ENCODE data around the gene TRIM74. TPM values are rescaled to one million over a fixed set of nuclear protein-coding genes. Genes with fewer than 3 reads are reported as not detected.
A peak's percentile ranks its signal among the peaks of the same experiment; 100 is the strongest.
"Not testable (repeated sequence)": the region's sequence is repeated elsewhere in the genome, so short reads cannot be mapped to it uniquely, and the experiment has no call there.

The TRIM74 gene
- polyA plus RNA-seq, 1 experiment = not detected

DNA sequence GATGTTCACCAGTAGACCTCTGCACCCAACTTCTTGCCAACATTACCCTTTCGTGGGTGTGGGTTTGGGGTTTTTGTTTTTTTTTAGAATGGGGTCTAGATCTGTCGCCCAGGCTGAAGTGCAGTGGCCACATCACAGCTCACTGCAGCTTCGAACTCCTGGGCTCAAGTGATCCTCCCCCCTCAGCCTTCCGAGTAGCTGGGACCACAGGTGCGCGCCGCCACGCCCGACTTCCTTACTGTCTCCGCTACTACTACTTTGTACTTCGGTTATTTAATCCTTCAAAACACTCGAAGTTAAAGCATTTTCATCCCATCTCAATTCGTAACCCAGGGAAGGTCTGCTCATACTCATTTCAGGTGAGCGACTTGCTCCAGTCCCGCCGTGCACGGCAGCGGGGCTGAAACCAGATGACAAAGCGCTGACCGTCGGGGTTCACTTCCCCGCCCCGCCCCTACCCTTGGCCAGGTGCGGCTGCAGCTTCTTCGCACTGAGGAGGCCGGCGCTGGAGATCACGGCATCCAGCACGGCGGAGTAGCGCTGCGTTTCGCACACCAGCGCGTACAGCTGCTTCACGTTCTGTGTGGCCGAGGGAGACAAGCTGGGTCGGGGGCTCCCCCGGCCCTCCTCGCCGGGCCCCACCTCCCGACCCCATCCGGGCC is 15.2 kb downstream of the TRIM74 start:
- H3K27ac ChIP-seq (ENCODE audit: low read depth, low read length); H3K9me3 ChIP-seq (ENCODE audit: control insufficient read depth, insufficient read depth, low read length); POLR2A ChIA-PET; CTCF ChIA-PET; DNase-seq (ENCODE audit: low read depth, low spot score); H3K27me3 ChIP-seq (ENCODE audit: control insufficient read depth, insufficient read depth, low read length): not testable (repeated sequence)
- peak overlapping the region; percentile 42; the same call in 1 of the 2 replicates for H3K4me3 ChIP-seq (ENCODE audit: low read depth, low read length)

DNA sequence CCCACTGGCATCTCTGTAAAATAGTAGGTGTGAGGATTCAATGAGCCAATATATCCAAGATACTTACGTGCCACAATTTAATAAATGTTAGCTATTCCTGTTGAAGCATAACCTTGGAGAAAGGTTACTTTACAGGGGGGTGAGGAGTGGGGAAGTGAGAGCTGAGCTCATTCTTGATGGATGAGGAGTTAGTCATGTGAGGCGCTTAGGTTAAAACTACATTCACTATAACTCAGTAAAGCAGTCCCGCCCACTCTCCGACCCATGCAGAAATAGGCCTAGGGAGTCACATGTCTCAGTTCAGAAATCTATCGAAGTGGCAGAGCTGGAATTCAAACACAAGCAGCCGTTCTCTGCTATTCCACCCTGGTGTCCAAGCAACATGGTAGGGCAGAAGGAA is 18.8 kb downstream of the TRIM74 start:
- POLR2A ChIA-PET; DNase-seq (ENCODE audit: low read depth, low spot score); H3K27me3 ChIP-seq (ENCODE audit: control insufficient read depth, insufficient read depth, low read length); H3K4me3 ChIP-seq (ENCODE audit: low read depth, low read length); H3K27ac ChIP-seq (ENCODE audit: low read depth, low read length); CTCF ChIA-PET; H3K9me3 ChIP-seq (ENCODE audit: control insufficient read depth, insufficient read depth, low read length): not testable (repeated sequence)

DNA sequence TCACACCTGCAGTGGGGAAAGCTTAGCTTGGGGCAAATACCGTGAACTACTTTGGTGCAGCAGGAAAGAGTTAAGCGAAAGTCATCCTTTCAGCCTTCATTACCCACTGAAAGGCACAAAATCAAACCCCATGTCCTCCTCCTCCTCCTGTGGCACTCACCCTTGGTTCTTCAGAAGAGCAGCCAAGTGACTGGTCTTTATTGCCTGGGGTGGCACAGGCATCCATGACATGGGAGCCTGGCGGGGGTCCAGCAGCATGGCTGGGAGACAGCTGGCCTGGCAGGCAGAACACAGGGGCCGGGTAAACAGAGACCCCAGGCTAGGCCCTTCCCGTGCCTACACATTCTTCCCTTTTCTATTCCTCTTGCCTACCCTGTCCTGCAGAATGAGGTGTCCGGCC is 19.6 kb downstream of the TRIM74 start:
- POLR2A ChIA-PET; DNase-seq (ENCODE audit: low read depth, low spot score); H3K27me3 ChIP-seq (ENCODE audit: control insufficient read depth, insufficient read depth, low read length); H3K27ac ChIP-seq (ENCODE audit: low read depth, low read length); H3K4me3 ChIP-seq (ENCODE audit: low read depth, low read length); H3K9me3 ChIP-seq (ENCODE audit: control insufficient read depth, insufficient read depth, low read length); CTCF ChIA-PET: not testable (repeated sequence)

DNA sequence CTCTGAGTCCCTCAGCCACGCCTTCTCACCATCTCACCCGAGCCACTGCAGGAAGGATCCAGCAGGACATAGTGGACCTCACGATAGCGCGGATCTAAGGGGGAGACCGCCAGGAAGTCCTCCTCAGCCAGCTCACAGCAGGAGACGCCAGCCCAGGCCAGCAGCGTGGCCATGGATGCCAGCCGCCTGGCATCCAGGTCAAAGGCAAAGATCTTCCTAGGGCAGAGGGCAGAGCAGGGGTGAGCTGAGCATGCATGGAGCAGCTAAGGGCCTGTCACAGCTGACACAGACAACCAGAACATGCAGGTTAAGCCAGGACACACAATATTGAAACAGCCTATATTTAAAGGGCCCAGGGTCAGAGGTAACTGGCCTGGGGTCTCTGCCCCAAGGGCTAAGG is 20.0 kb downstream of the TRIM74 start:
- POLR2A ChIA-PET; H3K27me3 ChIP-seq (ENCODE audit: control insufficient read depth, insufficient read depth, low read length); CTCF ChIA-PET; H3K9me3 ChIP-seq (ENCODE audit: control insufficient read depth, insufficient read depth, low read length); DNase-seq (ENCODE audit: low read depth, low spot score); H3K27ac ChIP-seq (ENCODE audit: low read depth, low read length); H3K4me3 ChIP-seq (ENCODE audit: low read depth, low read length): not testable (repeated sequence)

DNA sequence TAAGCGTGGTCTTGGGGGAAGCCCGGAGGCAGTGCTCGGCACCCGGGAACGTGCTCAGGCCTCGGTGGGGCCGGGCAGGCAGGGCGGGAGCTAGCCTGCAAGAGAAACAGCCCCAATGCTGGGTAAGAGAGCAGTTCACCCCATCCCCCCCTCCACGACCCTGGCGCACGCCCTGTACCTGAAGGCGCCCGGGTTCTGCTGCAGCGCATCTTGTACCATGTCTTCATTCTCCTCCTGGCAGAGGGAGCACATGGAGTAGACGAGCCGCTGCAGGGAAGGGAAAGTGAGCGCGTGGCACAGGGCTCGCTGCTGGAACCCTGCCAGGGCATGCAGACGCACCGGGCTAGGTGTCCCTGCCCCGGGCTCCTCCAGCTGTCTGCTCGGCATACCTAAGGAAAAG is 20.6 kb downstream of the TRIM74 start:
- POLR2A ChIA-PET; DNase-seq (ENCODE audit: low read depth, low spot score); H3K9me3 ChIP-seq (ENCODE audit: control insufficient read depth, insufficient read depth, low read length); H3K4me3 ChIP-seq (ENCODE audit: low read depth, low read length); H3K27ac ChIP-seq (ENCODE audit: low read depth, low read length); H3K27me3 ChIP-seq (ENCODE audit: control insufficient read depth, insufficient read depth, low read length); CTCF ChIA-PET: not testable (repeated sequence)

DNA sequence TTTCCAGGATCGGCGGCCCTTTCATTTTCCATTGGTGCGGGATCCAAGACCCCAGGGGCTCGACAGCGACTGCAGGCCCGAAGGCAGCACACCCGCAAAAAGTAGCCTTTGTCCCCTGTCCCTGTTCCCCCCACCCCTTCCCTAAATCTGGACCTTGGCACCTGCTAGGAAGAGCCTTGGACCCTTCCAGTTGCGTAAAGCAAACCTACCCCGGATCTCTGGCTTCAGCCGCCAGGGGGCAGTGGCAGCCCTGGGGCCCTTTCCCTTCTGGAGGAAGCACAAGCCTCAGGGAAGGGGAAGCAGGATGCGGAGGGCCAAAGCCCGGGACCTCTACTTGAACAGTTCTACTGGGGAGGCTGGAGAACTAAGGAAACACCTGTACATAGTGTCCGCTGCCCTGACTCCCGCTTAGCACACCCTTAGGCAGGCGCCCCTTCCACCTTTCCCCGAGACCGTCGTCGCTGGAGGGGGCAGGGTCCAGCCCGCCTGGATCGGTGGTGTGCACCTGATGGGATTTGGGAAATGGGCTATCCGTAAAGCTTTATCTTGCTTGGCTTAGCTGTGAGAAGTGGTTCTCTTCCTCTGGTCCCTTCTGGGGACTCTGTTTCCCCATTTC is 23.0 kb downstream of the TRIM74 start:
- DNase-seq (ENCODE audit: low read depth, low spot score); CTCF ChIA-PET; H3K27ac ChIP-seq (ENCODE audit: low read depth, low read length); POLR2A ChIA-PET; H3K9me3 ChIP-seq (ENCODE audit: control insufficient read depth, insufficient read depth, low read length); H3K4me3 ChIP-seq (ENCODE audit: low read depth, low read length); H3K27me3 ChIP-seq (ENCODE audit: control insufficient read depth, insufficient read depth, low read length): not testable (repeated sequence)
- TF ChIP-seq, protein P1, sequence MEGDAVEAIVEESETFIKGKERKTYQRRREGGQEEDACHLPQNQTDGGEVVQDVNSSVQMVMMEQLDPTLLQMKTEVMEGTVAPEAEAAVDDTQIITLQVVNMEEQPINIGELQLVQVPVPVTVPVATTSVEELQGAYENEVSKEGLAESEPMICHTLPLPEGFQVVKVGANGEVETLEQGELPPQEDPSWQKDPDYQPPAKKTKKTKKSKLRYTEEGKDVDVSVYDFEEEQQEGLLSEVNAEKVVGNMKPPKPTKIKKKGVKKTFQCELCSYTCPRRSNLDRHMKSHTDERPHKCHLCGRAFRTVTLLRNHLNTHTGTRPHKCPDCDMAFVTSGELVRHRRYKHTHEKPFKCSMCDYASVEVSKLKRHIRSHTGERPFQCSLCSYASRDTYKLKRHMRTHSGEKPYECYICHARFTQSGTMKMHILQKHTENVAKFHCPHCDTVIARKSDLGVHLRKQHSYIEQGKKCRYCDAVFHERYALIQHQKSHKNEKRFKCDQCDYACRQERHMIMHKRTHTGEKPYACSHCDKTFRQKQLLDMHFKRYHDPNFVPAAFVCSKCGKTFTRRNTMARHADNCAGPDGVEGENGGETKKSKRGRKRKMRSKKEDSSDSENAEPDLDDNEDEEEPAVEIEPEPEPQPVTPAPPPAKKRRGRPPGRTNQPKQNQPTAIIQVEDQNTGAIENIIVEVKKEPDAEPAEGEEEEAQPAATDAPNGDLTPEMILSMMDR (IDR thresholded peaks at IDR 0.05; ENCODE audit: low read depth, low read length) = peak; percentile 23; the same call in 1 of the 2 replicates

DNA sequence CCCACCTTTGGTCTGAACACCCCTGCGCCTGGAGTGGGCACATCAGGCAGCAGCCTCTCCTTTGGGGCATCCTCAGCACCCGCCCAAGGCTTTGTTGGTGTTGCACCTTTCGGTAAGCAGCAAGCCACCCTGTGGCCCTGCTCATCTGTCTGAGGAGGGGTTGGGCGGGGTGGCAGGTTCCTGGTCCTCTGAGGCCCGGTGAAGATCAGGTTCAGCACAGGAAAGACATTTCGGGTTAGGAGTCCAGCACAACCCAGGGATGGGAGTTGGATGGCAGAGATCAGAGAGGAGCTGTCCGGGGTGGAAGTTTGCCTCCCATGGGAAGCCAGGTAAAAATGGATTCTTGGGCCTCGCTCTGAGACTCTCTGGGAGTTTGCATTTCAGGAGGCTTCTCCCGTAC is 23.7 kb downstream of the TRIM74 start:
- not testable (repeated sequence) for H3K27me3 ChIP-seq (ENCODE audit: control insufficient read depth, insufficient read depth, low read length); DNase-seq (ENCODE audit: low read depth, low spot score)

DNA sequence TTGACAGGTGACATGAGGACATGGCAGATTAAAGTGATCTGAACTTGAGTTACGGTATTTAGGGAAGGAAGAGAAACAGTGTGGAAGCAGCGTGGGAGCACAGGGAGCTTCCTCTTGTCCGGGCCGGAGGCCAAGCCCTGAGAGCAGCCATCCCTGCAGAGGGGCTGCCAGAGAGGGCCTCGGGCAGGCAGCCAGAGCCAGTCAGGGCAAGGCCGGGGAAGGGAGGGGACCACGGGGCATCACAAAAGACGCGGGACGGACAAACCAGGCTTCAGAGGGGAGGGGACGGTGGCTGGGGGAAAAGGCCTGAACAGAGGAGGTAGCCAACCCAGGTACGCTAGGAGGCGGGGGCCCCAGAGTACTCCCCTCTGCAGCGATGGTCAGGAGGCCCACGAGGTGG is 24.3 kb downstream of the TRIM74 start:
- H3K27ac ChIP-seq (ENCODE audit: low read depth, low read length); H3K9me3 ChIP-seq (ENCODE audit: control insufficient read depth, insufficient read depth, low read length); DNase-seq (ENCODE audit: low read depth, low spot score); H3K4me3 ChIP-seq (ENCODE audit: low read depth, low read length); H3K27me3 ChIP-seq (ENCODE audit: control insufficient read depth, insufficient read depth, low read length); POLR2A ChIA-PET; CTCF ChIA-PET: not testable (repeated sequence)

More for the DNA sequence above, 23.7 kb downstream of the TRIM74 start:
- H3K9me3 ChIP-seq (ENCODE audit: control insufficient read depth, insufficient read depth, low read length); H3K27ac ChIP-seq (ENCODE audit: low read depth, low read length); H3K4me3 ChIP-seq (ENCODE audit: low read depth, low read length); CTCF ChIA-PET; POLR2A ChIA-PET: not testable (repeated sequence)

DNA sequence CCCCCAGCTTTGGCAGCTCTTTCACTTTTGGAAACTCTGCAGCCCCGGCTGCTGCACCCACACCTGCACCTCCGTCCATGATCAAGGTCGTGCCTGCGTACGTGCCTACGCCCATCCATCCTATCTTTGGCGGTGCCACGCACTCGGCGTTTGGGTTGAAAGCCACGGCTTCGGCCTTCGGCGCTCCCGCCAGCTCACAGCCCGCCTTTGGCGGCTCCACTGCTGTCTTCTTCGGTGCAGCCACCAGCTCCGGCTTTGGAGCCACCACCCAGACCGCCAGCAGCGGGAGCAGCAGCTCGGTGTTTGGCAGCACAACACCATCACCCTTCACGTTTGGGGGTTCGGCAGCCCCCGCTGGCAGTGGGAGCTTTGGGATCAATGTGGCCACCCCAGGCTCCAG is 26.3 kb downstream of the TRIM74 start:
- H3K4me3 ChIP-seq (ENCODE audit: low read depth, low read length); H3K27me3 ChIP-seq (ENCODE audit: control insufficient read depth, insufficient read depth, low read length); H3K9me3 ChIP-seq (ENCODE audit: control insufficient read depth, insufficient read depth, low read length); CTCF ChIA-PET; POLR2A ChIA-PET; H3K27ac ChIP-seq (ENCODE audit: low read depth, low read length); DNase-seq (ENCODE audit: low read depth, low spot score): not testable (repeated sequence)

DNA sequence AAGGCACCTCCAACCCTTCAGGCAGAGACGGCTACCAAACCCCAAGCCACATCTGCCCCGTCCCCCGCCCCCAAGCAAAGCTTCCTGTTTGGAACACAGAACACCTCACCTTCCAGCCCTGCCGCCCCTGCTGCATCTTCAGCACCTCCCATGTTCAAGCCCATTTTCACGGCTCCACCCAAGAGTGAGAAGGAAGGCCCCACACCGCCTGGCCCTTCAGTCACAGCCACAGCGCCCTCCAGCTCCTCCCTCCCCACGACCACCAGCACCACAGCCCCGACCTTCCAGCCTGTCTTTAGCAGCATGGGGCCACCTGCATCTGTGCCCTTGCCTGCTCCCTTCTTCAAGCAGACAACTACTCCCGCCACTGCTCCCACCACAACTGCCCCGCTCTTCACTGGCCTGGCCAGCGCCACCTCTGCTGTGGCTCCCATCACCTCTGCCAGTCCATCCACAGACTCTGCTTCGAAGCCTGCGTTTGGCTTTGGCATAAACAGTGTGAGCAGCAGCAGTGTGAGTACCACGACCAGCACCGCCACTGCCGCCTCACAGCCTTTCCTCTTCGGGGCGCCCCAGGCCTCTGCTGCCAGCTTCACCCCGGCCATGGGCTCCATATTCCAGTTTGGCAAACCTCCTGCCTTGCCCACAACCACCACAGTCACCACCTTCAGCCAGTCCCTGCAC is 27.1 kb downstream of the TRIM74 start:
- H3K27me3 ChIP-seq (ENCODE audit: control insufficient read depth, insufficient read depth, low read length); CTCF ChIA-PET; H3K9me3 ChIP-seq (ENCODE audit: control insufficient read depth, insufficient read depth, low read length); H3K4me3 ChIP-seq (ENCODE audit: low read depth, low read length); POLR2A ChIA-PET; H3K27ac ChIP-seq (ENCODE audit: low read depth, low read length); DNase-seq (ENCODE audit: low read depth, low spot score): not testable (repeated sequence)

DNA sequence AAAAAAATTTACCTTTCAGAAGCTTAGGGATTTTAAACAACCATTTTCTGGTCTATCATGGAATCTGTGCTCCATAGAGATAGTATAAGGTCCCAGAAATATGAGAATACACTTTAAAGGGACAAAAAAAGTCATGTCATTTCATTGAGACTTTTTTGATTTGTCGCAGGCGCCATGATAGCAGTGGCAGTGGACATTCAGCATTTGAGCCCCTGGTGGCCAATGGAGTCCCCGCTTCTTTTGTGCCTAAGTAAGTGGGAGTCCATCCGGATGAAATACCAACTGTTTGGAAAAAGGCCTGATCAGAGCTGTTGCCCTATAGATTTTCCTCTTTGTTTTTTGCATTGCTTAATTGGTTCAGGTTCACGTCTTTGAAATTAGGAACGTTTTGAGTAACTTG is 41.0 kb downstream of the TRIM74 start:
- H3K4me3 ChIP-seq (ENCODE audit: low read depth, low read length); POLR2A ChIA-PET; H3K9me3 ChIP-seq (ENCODE audit: control insufficient read depth, insufficient read depth, low read length); CTCF ChIA-PET; H3K27ac ChIP-seq (ENCODE audit: low read depth, low read length); DNase-seq (ENCODE audit: low read depth, low spot score); H3K27me3 ChIP-seq (ENCODE audit: control insufficient read depth, insufficient read depth, low read length): not testable (repeated sequence)
